Left colon (tissue), 2 donors: ENCODE measurements around the gene NBPF10. TPM values are rescaled to one million over a fixed set of nuclear protein-coding genes. Genes with fewer than 3 reads are reported as not detected.
"Not testable (repeated sequence)": the region's sequence is repeated elsewhere in the genome, so short reads cannot be mapped to it uniquely, and the experiment has no call there.

Experiments
- ATAC-seq: fragments of 200-7000 bp; cut with Tn5 transposase; one replicate; pipeline ENCODE4 v1.9.1; 2020; ENCODE audit warnings: mild to moderate bottlenecking, moderate library complexity
- DNase-seq, 2 donors: peaks; one replicate each; pipeline ENCODE4 v3.0.0-alpha.2; 2020
- intact Hi-C, 2 donors: fragments of 100-400 bp; cut with DNase I in 1 of 2; cut with micrococcal nuclease in 1 of 2; formaldehyde crosslinking; loops; one replicate each; pipeline versions ENCODE4 v1.11.2 to v1.14.0; 2022; cut with DNase I, micrococcal nuclease
- long read RNA-seq: library from polyadenylated mRNA; unstranded; transcript quantifications from one replicate; pipeline ENCODE4 v2.0.0, GENCODE V29; 2021
- total RNA-seq, 2 donors: library from RNA; stranded (reverse); fragmentation: NEBNext Ultra II Directional; extraction: Animal tissue kit (Norgen Biotek cat#: 25700); gene quantifications; one replicate each; pipeline ENCODE4 v1.2.1, GENCODE V29; 2021
- donor health status: DM: no; HTN: no; CAD: no.
- donor health status: DM: yes; HTN: yes; CAD: no.

The NBPF10 gene, protein sequence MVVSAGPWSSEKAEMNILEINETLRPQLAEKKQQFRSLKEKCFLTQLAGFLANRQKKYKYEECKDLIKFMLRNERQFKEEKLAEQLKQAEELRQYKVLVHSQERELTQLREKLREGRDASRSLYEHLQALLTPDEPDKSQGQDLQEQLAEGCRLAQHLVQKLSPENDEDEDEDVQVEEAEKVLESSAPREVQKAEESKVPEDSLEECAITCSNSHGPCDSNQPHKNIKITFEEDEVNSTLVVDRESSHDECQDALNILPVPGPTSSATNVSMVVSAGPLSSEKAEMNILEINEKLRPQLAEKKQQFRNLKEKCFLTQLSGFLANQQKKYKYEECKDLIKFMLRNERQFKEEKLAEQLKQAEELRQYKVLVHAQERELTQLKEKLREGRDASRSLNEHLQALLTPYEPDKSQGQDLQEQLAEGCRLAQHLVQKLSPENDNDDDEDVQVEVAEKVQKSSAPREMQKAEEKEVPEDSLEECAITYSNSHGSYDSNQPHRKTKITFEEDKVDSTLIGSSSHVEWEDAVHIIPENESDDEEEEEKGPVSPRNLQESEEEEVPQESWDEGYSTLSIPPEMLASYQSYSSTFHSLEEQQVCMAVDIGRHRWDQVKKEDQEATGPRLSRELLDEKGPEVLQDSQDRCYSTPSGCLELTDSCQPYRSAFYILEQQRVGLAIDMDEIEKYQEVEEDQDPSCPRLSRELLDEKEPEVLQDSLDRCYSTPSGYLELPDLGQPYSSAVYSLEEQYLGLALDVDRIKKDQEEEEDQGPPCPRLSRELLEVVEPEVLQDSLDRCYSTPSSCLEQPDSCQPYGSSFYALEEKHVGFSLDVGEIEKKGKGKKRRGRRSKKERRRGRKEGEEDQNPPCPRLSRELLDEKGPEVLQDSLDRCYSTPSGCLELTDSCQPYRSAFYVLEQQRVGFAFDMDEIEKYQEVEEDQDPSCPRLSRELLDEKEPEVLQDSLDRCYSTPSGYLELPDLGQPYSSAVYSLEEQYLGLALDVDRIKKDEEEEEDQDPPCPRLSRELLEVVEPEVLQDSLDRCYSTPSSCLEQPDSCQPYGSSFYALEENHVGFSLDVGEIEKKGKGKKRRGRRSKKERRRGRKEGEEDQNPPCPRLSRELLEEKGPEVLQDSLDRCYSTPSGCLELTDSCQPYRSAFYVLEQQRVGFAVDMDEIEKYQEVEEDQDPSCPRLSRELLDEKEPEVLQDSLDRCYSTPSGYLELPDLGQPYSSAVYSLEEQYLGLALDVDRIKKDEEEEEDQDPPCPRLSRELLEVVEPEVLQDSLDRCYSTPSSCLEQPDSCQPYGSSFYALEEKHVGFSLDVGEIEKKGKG (N-terminal part only)
- total RNA-seq, result 1 to 10 TPM; 2.2 to 2.4 TPM
- long read RNA-seq, partial matches to known transcripts, result 5 of 7 reads
- long read RNA-seq, other reads (novel, unspliced or antisense), result 2 of 7 reads

DNA sequence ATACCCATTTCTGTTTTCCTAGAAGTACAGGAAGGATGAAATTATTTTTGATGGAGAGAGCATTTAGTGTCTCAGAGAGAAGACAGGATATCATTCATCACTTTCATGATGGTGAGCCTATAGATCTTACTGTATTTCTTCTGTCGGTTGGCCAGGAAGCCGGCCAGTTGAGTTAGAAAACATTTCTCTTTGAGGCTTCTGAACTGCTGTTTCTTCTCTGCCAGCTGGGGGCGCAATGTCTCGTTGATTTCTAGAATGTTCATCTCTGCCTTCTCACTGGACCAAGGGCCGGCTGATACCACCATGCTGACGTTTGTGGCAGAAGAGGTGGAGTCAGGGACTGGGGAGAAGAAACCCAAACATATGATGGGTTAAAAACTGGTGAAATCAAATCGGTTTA, at the start of gene NBPF10:
Gene NBPF10 (minus strand): TSS at position 340 of the 400 bp plus-strand sequence. CDS start 35 bp downstream, at position 305.
- DNase-seq, intact Hi-C loops, ATAC-seq: not testable (repeated sequence)

DNA sequence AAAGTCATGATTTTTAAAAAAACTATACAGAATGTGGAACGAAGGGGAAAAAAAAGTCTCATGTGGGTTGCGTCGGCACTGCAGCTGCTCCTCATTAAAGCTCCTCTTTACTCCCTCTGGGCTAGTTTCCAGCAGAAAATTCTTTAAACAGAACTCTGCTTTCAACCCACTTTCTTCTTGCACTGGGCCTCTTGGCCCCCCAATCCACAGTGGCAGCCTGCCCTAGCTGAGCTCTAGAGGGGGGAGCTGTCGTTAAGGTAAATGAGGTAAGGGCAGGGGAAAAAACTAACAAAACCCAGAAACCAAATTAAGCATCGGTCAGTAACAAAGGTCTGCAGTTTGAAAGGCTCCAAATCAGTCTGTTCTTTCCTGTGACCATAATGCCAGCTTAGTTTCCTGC, 29.9 kb upstream of the NBPF10 start:
- intact Hi-C loops, ATAC-seq: not testable (repeated sequence)
- DNase-seq, result peak in 1 of 2 donors; percentile 9

DNA sequence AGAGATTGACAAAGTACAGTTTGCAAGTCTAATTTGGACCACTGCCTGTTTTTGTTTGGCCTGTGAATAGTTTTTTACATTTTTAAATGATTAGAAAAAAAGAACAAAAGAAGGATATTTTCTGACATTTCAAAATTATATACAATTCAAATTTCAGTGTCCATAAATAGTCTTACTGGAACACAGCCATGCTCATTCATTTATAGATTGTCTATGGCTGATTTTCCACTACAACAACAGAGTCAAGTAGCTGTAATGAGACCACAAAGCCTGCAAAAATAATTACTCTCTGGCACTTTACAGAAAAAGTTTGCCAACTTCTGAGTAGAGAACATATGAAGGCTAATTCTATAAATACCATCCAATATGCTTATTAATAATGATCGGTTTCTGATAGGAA, 23.1 kb upstream of the NBPF10 start:
- intact Hi-C loops, ATAC-seq, DNase-seq: not testable (repeated sequence)

DNA sequence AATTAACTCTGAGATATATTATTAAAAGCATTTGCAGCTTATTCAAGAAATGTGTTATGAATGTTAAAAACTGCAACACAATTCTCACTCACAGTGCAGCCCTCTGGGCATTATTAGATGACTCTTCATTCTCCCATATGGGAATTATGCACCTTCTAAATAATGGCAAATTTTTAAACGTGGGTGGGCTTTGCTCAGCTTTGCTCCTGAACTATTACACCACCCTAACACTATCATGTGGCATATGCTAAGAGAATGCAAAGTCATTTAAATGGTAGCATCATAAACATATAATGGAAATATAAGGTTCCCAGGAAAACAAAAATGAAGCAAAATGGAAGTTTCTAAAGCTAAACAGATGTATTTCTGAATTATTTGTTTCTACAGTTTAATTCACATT, 22.7 kb upstream of the NBPF10 start:
- DNase-seq, ATAC-seq, intact Hi-C loops: not testable (repeated sequence)

Other genes starting within 250 kb of the NBPF10 start
- 1 to 10 TPM in 1 of 2 donors, under 1 TPM in 1; 0.84 to 1.7 TPM for gene ITGA10, start 234.8 kb downstream of the NBPF10 start, total RNA-seq
- gene PEX11B, start 226.1 kb downstream of the NBPF10 start, total RNA-seq, result 10 to 100 TPM; 33.8 to 37.1 TPM
- gene RBM8A, start 217.3 kb downstream of the NBPF10 start, total RNA-seq, result 10 to 100 TPM; 86.9 to 94.1 TPM
- gene LIX1L, start 186.8 kb downstream of the NBPF10 start, total RNA-seq, result 1 to 10 TPM; 4.2 to 9.0 TPM
- gene ANKRD34A, start 180.2 kb downstream of the NBPF10 start, total RNA-seq, result under 1 TPM; 0.27 to 0.42 TPM
- 10 to 100 TPM; 13.6 to 17.0 TPM for gene POLR3GL, start 180.1 kb downstream of the NBPF10 start, total RNA-seq
- gene TXNIP, start 148.2 kb downstream of the NBPF10 start, total RNA-seq, result 100 to 1,000 TPM; 550 to 720 TPM
- gene HJV, start 123.1 kb downstream of the NBPF10 start, total RNA-seq, result not detected
- gene NOTCH2NLA, start 84.2 kb upstream of the NBPF10 start, total RNA-seq, result 10 to 100 TPM; 32.4 to 36.1 TPM